ENCODE data around the gene PPP1R18. TPM values are rescaled to one million over a fixed set of nuclear protein-coding genes. Genes with fewer than 3 reads are reported as not detected.
A peak's percentile ranks its signal among the peaks of the same experiment; 100 is the strongest.

Gene PPP1R18
- total RNA-seq, 1 donor from 2014 or later, result 44.0 TPM

DNA sequence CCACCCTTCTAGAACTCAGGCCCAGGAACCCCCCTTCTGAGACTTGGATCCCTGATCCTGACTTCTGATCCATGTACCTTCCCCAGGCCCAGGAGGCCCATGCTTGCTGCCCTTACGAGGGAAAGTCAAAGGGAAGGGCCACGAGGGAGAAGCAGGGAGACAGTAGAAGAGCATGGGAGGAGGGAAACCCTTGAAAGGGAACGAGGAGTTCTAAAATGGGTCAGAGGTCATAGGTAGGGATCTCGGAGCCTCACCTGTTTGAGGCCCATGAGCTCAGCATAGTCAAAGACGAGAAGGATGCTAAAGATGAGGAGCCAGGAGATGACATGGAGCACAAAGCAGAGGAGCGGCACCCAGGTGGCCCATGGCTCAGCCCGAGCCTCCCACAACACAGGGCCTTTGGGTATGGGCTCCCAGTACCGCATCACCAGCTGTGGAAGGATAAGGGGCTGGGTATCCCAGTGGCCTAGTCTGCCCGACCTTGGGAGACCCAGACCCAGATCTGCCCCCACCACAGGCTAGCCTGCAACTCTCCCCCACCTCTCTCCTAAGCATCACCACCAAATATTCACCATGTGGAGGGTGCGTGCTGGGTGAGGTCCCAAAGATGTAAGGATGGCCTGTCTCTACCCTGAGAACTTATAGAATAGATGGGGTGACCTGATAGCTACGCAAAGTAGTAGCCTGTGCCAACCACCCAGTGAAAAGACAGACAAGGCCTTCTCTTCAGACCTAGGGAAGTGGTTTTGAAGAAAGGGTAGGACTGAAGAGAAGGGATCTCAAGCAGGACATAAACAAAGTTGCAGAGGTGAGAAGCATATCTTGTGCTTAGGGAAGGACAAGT is 2.8 kb upstream of the PPP1R18 start:
- DNase-seq (ENCODE audit: low spot score), result no peak

DNA sequence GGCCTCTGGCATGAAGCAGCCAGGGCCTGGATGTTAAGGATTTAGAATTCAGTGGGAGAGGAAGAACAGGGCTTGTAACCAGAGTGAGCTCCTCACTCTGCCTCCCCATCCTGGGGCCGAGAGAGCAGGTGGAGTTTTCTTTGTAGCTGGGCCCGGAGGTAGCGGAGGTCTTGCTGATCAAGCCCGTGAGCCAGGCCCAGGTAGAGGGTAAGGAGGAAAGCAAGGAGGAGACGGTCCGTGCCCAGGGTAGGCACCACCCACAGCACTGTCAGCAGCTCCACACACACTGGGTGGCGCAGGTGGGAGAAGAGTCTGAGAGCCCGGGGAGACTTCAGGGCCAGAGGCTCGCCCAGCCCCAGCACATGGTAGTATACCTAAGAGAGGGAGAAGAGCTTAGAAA is 2.1 kb upstream of the PPP1R18 start:
- no peak for DNase-seq (ENCODE audit: low spot score)

DNA sequence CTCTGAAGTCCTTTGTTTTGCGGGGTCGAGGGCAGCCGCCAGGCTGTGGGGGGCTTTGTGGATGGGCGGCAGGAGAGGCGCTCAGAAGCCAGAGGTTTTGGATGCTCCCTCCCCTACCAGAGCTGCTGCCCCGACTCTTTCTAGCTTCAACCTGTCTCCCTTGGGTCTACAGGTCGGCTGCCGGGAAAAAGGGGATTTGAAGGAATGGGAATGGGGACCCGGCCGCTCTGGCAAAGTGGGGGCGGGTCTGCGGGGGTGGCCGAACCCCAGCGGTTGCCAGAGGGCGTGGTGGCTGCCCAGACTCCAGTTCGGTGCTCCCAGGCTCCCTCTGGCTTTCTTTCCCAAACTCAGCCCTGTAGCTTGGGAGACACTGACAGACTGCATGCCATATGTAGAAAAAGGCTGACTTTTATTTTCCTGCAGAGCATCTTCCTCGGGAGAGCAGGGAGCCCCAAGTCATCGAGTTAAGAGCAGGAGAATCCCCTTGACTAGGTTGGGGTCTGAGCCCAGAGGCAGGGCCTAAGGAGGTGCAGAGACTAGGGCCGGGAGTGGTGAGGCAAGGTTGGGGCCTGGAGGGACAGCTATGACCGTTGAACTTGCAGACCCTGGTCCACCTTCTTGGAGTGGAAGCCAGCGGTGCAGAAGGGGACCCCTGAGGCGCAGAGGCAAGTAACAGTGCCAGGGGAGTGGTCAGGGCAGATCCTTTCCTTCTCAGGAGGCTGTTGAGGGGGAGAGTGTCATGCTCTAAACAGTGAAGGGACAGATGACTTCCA is 1.4 kb upstream of the PPP1R18 start:
- no peak for DNase-seq (ENCODE audit: low spot score)

DNA sequence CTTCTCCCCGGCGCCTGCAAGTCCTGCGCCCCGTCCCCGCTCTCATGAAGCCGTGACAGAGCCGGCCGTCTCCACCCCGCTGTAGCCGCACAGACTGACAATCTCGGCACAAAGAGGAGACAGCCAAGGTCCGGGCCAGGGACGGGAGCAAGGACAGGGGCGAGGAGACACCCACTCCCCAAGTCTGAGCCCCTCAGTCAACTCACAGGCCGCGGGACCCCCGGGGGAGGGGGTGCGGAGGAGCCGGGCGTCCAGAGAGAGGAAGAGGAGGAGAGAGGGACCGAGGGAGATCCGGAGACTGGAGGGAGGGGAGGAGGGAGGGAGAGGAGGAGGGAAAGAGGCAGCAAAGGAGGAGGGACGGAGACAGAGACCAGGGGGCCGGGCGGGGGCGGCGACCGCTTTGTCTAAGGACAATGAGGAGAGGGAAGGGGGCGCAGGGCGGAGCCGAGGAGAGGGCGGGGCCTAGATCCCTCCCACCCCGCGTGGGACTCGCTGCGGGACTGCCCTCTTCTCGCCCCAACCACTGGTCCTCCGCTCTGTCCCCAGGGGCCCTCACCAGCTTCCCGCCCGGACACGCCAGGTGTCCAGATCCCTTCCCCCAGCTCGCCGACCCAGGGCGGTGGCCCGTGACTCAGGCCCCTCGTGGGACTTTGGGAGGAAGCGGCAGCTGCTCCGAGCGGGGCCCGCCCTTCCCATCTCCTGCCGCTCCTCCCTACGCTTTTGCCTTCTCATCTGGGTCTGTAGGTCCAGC is 638 bp upstream of the PPP1R18 start:
- DNase-seq (ENCODE audit: low spot score), result peak; percentile 86

- no peak for DNase-seq (ENCODE audit: low spot score)
These were observed 1.1 kb downstream of the PPP1R18 start for GRCh38 chr6:30685157-30686008.

DNA sequence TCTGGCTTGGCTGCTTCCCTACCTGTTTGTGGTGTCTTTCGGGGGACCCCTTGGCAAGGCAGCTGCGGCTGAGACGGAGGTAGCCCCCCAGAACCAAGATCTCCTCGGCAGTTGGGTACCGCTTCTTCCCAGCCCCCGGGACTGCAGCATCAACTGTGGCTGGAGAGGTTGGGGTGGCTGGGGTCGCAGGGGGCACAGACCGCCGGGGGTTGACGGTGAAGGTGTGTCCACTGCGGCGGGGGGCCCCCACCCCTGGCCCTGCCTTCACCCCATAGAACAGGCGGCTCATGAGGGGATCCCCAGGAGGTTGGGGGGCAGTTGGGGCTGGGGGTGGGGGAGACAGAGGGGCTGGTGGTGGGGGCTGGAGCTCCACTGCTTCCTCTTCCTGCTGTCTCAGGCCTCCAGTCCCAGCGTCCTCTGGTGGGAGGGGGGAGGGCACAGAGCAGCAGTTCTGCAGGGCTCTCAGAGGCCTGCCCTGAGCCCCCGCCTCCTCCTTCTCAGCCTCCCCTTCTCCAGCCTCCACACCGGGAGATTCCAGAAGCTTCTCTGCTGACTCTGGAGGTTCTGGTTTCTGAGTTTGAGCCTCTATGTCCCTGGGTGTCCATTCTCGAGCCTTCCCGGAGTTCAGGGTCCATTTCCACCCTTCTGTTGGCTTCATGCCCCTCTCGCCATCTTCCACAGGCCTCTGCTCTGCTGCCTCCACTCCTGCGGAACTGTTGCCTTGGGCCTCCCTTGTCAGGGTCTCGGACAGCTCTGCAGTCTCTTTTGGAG is 1.9 kb downstream of the PPP1R18 start:
- peak; percentile 40 for DNase-seq (ENCODE audit: low spot score)

GRCh38 chr6:30683980-30684338 is 2.5 kb downstream of the PPP1R18 start:
- no peak for DNase-seq (ENCODE audit: low spot score)

DNA sequence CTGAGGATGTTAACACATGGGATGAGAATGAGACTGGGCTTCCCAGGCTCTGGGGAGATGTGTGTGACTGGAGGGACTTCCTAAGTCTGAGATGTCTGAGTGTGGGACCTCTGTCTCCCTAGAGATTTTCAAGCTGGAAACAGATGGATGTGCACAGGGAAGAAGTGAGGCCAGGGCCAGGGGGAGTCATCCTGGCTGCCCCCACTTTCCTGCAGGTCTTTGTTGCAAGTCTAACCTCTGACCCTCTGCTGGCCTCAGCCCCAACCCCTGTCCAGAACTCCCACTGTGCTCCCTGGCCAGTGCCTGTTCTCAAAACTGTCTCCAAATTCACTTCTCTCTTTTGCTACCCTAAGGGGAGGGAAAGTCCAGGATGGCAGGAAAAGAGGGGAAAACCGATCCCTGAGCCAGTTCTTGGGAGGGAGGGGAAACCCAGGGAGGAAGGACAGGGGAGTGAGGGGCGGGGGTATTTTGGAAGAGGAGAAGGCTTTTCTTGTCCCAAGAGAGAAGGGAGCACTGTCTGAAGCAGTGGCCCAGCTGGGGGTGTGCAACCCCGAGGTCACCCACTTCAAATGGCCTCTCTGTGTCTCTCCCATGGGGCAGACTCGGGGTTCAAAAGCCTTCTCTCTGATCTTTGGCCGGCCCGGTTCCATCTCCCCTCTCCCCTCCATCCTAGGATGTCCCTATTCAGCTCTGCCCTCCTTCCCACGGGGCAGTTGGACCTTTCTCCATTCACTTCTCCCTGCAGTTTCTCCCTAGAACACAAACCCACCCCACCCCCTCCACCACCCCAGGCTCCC is 3.1 kb downstream of the PPP1R18 start:
- no peak for DNase-seq (ENCODE audit: low spot score)

GRCh38 chr6:30682143-30683117 is 4.0 kb downstream of the PPP1R18 start:
- peak; percentile 82 for DNase-seq (ENCODE audit: low spot score)

GRCh38 chr6:30681766-30682142 is 4.7 kb downstream of the PPP1R18 start:
- no peak for DNase-seq (ENCODE audit: low spot score)

- DNase-seq (ENCODE audit: low spot score), result no peak
These were observed 6.5 kb downstream of the PPP1R18 start for GRCh38 chr6:30679765-30680535.

GRCh38 chr6:30678964-30679726 is 7.3 kb downstream of the PPP1R18 start:
- DNase-seq (ENCODE audit: low spot score), result peak; percentile 88

DNA sequence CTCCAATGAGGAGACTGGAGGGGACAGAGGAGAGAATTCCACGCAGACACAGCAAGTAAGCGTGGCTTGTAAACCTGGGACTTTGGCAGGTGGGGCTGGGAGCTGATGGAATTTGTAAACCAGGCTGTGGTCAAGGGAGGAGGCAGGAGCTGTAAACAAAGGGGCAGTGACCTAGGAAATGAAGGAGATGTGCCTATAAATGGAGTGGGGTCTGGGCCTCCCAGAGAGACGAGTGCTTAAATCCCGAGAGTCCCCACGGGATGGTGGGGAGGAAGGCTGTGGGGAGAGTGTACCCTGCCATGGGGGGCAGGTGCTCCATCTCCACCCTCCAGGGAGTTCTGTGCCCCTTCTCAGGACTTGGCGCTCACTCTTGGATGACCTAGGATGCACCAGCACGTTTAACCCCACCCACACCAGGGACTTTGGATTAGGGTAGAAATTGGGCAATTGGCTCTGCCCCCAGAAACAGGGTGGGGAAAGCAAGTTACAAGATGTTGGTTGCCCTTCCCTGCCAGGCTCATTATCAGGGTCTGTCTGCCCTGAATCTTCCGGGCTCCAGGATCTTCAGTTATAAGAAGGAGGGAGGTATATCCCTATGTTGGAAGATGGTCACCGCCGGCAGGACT is 9.7 kb downstream of the PPP1R18 start:
- no peak for DNase-seq (ENCODE audit: low spot score)

GRCh38 chr6:30672445-30673253 is 13.8 kb downstream of the PPP1R18 start, which contains the start of gene DHX16:
TSS of gene DHX16 (minus strand) at chr6:30673006. CDS start at chr6:30672841, 165 bp downstream.
- DNase-seq (ENCODE audit: low spot score), result peak; percentile 98

- DNase-seq (ENCODE audit: low spot score), result no peak
These were observed 15.5 kb downstream of the PPP1R18 start for GRCh38 chr6:30670760-30671527.
